ENCODE data around the gene LAG3. TPM values are rescaled to one million over a fixed set of nuclear protein-coding genes. Genes with fewer than 3 reads are reported as not detected.

LAG3 gene
- total RNA-seq, 1 donor from 2014 or later: not detected

- no peak for DNase-seq (ENCODE audit: low read depth)
Observed at GRCh38 chr12:6771091-6771495, 1.2 kb upstream of the LAG3 start.

- DNase-seq (ENCODE audit: low read depth): no peak
Observed at GRCh38 chr12:6771509-6772330, 600 bp upstream of the LAG3 start.

- DNase-seq (ENCODE audit: low read depth): no peak
Observed at GRCh38 chr12:6772726-6773589, 638 bp downstream of the LAG3 start.

GRCh38 chr12:6773590-6774351 lies 1.5 kb downstream of the LAG3 start:
- DNase-seq (ENCODE audit: low read depth): no peak

GRCh38 chr12:6774499-6775062 lies 2.3 kb downstream of the LAG3 start:
- DNase-seq (ENCODE audit: low read depth): no peak

GRCh38 chr12:6775185-6776174 lies 3.2 kb downstream of the LAG3 start:
- no peak for DNase-seq (ENCODE audit: low read depth)

- DNase-seq (ENCODE audit: low read depth): no peak
Observed at GRCh38 chr12:6777386-6777785, 5.1 kb downstream of the LAG3 start.

GRCh38 chr12:6778217-6778573 lies 5.9 kb downstream of the LAG3 start:
- no peak for DNase-seq (ENCODE audit: low read depth)

- DNase-seq (ENCODE audit: low read depth): peak; percentile 95
Observed at GRCh38 chr12:6778574-6779550, 6.5 kb downstream of the LAG3 start.

- no peak for DNase-seq (ENCODE audit: low read depth)
Observed at GRCh38 chr12:6779708-6780432, 7.5 kb downstream of the LAG3 start.

GRCh38 chr12:6780573-6780972 lies 8.3 kb downstream of the LAG3 start:
- DNase-seq (ENCODE audit: low read depth): no peak

GRCh38 chr12:6782119-6782518 lies 9.8 kb downstream of the LAG3 start:
- no peak for DNase-seq (ENCODE audit: low read depth)

GRCh38 chr12:6782850-6783566 lies 10.7 kb downstream of the LAG3 start:
- no peak for DNase-seq (ENCODE audit: low read depth)

GRCh38 chr12:6783828-6784227 lies 11.5 kb downstream of the LAG3 start:
- DNase-seq (ENCODE audit: low read depth): no peak

GRCh38 chr12:6784296-6784695 lies 12.0 kb downstream of the LAG3 start:
- no peak for DNase-seq (ENCODE audit: low read depth)

GRCh38 chr12:6784761-6785160 lies 12.4 kb downstream of the LAG3 start:
- no peak for DNase-seq (ENCODE audit: low read depth)

GRCh38 chr12:6786416-6787094 lies 14.2 kb downstream of the LAG3 start:
- no peak for DNase-seq (ENCODE audit: low read depth)

Data from myocyte (in vitro differentiated cells).